Activated T-cell treated with anti-CD3 and anti-CD28 coated beads, Interleukin-2, amount 50 U/mL, for 48 hours (primary cell): ENCODE measurements around the gene CDADC1.

Source experiments
- DNase-seq, 2 experiments: peaks; one replicate each; pipeline ENCODE4 v3.0.0-alpha.2; 2020

The CDADC1 gene

DNA sequence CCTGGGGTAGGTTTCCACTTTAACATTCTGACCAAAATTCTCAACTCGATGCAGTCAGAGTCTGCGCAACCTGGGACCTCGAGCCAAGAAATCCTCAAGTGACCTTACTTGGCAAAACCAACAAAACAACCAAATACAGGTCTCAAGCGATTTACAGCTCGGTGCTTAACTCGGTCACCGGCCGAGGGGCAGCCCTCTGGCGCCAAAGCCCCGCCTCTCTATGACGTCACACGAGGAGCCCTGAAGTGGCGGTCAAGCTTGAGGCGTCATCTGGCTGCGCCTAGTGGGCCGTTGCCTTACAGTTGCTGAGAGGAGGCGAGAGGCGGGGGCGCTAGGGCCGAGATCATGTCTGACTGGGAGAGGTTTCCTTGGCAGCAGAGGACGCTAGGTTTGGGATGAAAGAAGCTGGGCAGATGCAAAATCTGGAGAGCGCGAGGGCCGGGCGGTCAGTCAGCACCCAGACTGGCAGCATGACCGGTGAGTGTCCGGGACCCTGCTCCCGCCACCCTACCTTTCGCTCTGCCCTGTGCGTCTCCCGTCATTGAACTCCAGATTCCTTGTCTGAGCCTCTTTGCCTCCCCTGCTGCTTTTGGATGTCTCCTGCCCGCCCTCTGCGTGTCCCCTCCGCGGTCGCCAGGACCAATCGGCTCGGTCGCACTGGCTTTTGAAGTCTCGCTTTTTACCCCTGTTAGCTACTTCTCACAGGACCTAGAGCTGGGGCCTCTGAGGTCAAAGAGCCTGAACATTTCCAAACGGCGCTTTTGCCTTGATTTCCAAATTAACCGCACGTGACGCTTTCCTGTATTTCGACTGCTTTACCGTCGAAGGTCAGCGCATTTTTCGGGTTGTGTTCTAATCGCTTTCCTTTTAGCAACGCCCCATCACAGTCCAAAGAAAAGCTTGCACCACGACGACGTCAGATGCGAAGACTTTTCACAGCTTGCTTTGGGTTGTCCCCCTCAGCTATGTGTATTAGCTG, at the start of gene CDADC1:
TSS of gene CDADC1 (plus strand) at position 283 of the 979 bp plus-strand sequence. CDS start at position 396, 113 bp downstream.
- peak; percentile 97 for DNase-seq

DNA sequence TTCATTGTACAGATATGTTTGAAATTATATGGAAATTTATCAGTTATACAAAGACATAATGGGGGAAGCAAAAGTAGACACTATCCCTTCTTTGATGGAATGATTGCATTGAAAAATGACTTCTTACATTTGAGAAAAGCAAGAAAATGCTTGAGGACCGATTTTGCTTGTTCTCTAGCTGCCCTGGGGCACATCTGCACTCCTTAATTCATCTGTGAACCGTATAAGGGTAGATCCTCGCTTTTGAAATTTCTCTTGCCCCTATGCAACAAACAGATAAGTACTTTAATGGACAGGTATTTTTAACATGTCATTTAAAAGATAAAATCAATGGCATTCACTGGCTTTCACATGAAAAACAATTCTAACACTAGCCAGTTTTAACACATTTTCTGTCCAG, 41.1 kb upstream of the CDADC1 start:
- no peak for DNase-seq

DNA sequence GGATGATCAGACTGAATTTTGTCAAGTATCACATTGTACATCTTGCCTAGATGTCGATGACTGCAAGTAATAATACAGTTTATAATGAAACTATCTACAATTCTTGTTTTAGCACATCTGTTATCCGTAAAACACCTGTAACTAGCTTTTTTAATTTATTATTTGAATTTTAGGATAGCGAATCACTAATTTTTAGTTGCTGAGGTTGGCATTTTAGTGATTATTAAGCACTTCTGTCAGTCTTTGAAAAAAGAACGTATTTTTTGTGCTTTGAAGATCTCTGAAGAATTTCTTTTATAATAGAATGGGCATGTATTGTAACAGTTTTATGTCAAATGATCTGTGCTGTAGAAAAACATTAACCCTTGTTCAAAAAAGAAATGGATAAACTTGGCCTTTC, 39.1 kb upstream of the CDADC1 start:
- DNase-seq = no peak

DNA sequence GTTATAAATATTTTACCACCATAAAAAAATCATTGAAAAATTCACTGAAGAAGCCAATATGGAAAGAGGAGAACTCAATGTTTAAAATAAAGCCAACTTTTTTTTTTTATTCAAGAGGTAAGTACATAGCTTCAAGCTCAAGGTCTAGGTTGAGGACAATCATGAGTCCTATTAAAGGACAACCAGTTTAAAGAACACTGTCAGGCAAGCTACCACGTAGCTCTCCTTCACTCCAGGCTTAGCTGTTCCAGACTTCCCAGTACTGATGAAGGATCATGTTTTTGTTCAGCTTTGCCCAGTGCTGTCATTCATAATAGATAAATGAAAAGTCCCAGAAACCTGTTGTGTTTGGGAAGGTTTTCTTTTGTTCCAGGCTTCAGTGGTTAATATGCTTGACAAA, 37.6 kb upstream of the CDADC1 start:
- no peak for DNase-seq

DNA sequence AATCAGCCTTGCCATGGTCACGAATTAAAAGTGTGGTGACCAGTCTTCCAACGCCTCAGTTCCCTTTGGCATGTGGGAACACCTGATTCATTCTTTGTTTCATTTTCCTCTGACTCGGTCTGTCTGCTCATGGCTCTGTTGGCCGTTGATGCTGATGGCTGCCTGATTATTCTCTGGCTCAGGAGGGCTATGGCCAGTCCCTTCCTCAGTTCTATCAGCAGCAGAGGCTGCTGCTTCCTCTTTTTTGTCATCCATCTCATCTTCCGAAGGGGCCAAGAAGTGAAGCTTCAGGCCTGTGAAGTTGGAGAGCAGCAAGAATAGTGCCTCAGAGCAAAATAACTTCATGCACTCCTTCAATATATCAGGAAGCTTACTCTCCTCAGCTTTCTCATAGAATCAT, 37.1 kb upstream of the CDADC1 start:
- no peak for DNase-seq

DNA sequence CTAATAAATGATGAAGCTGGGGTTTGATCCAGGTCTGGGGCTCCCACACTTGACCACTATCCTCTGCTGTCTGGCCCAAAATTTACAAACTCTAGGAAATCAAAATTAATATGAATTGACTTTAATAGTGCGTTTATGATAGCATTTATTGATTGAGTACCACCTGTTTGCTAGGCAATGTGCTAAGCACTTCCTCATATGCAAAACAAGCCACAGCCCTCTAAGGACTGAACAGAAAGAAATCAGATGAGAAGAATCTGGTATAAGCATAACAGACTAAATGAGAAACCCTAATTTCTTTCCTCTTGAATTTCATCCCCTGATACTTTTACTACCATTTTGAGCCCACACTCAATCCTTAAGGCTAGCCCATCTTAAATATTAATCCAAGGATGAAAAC, 34.2 kb upstream of the CDADC1 start:
- no peak for DNase-seq

DNA sequence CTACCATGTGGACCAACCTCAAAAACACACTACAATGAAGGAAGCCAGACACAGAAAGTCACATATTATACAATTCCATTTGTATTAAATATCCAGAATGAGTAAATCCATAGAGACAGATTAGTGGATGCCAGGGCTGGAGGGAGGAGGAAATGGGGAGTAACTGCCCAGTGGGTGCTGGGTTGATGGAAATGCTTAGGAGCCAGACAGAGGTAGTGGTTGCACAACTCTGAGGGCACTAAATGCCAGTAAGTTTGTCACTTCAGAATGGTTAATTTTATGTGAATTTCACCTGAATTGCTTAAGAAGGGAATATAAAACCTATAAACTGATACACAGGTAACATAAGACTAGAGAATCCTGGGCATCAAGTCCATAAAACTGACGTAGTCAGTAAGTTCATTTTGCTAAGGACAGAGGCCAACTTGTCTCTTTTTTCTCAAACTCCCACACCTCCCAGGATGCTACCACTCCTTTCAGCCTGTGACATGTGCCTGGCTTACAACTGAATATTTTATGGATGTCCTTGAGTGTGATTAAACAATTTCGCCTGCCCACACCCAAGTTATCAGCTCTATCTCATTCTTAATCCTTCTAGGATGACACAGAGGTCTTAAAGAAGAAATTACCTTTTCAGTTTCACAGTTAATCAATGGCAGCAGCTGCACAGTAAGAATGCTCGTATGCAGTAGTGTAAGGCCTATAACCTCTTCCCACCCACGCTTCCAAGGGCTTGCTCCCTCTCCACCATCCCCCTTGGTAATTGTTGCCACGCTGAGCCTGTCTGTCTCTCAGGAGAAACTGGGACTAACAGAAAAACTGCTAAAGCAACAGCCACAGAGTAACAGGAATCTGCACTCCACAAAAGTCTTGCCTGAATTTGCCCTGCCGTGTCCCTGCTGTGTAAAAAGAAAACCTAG, 33.5 kb upstream of the CDADC1 start:
- no peak for DNase-seq

DNA sequence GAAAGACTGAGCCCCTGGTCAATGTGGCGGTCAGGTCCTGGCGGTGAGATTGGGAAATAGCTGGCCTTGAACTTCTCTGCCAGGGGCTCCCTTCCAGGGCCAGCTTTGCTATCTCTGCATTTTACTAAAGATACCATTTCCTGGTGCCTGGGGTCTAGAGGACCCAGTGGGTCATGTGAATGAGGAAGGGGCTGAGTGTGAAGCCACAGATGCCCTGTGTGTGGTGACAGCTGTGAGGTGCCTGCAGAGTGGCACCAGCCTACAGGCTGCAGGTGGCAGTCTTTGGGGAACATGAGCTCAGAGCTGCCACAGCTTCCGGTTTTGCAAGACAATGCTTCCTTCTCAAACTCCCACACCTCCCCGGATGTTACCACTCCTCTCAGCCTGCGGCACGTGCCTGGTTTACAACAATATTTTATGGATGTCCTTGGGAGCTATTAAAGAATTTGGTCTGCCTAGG, 32.8 kb upstream of the CDADC1 start:
- DNase-seq = peak; percentile 41 to 48

DNA sequence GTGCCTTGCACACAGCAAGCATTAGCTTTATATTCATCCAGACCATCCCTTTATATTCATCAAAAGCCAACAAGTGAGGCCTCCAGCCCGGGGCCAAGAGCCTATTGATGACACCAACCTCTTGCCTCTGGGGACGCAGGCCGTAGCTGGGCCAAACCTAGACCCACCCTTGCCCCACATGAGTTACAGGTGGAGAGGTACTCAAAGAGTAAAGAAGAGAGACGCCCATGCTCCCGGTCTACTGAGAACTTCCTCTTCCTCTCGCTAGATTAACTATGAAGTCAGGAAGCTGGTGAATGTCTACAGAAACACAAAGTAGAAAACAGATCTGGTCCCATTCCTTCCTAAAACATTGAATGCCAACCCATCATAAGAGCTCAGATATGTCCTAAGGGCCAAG, 31.4 kb upstream of the CDADC1 start:
- no peak for DNase-seq

DNA sequence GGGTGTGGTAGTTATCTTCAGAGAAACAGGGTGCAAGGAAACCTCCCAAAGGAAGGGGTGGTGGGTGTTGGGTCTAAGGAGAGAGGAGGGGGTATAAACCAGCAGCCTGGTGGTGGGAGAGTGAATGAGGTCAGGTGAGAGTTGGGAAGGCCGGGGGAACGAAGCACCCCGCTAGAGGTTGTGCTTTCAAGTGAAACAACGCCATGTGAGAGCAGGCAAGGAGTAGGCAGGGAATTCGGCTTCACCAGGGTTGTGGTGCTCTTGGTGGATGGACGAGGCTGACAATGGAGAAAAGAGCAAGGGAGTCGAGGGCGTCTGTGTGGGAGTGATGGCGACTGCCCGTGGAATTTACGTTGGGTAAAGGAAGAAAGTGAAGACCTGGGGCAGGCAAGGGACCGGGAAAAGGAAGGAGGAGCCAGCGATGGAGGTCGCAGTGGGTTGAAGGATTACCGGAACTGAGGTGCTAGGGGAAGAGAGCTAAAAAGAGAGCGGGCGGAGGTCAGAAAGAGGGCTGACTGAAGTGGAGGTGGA, 29.7 kb upstream of the CDADC1 start:
- DNase-seq = no peak

DNA sequence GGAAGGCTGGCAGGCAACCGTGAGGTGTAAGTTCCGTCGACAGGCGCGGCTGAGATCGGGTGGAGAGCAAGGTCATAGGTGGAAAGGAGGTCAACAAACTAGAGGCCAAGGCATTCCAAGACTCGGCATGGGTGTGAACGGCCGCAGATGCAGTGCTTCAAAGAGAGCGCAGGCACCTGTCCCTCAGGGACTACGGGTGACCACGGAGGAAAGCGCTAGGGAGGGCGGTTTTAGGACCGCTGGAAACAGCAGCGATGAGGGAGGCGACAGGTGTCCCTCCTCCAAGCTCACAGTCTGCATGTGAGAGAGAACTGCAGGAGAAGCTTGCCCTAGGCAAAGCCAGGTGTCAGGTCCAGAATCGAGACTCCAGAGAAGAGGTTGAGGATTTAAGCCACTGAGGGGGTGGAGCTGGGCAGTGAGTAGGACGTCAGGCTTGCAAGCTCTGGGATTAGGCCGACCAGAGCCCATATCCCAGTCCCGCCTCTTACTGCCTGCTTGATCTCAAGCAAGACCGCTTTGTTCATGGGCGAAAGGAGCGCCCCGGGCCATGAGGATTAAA, 29.2 kb upstream of the CDADC1 start:
- DNase-seq = no peak

DNA sequence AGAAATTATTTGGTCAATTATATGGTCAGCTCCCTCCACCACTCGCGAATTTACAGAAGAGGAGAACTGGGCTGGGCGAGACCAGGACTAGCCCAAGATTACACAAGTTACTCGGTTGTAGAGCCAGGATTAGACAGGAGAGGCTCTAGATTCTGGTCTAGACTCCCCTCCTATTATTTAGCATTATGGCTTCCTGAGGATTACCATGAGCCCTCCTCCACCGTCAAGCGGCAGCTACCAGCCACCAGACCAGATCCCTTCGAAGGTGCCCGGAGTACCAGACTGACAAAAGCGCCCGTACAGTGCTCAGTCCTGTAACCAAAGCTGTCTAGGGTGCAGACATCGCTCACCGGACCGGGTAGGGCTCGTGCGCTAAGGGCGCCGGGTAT, 28.1 kb upstream of the CDADC1 start:
- no peak for DNase-seq

DNA sequence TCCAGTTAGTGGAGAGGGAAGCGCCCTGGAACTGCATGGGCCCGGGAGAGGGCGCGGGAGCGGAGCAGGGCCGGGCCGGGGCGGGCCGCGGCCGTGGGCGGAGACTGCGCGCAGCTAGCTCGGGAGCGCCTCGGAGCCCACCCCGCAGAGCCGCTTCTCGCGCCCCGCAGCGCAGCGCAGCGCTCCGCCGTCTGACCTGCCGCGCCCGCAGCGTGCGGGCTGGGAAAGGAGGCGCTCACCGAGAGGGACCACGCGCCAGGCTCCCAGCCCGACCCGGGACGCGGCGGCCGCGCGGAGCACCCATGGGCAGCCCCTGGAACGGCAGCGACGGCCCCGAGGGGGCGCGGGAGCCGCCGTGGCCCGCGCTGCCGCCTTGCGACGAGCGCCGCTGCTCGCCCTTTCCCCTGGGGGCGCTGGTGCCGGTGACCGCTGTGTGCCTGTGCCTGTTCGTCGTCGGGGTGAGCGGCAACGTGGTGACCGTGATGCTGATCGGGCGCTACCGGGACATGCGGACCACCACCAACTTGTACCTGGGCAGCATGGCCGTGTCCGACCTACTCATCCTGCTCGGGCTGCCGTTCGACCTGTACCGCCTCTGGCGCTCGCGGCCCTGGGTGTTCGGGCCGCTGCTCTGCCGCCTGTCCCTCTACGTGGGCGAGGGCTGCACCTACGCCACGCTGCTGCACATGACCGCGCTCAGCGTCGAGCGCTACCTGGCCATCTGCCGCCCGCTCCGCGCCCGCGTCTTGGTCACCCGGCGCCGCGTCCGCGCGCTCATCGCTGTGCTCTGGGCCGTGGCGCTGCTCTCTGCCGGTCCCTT, 27.5 kb upstream of the CDADC1 start, which contains the start of gene MLNR:
TSS of gene MLNR (plus strand) at position 303 of the 820 bp plus-strand sequence. CDS start at position 303, 0 bp downstream.
- peak; percentile 59 to 68 for DNase-seq

DNA sequence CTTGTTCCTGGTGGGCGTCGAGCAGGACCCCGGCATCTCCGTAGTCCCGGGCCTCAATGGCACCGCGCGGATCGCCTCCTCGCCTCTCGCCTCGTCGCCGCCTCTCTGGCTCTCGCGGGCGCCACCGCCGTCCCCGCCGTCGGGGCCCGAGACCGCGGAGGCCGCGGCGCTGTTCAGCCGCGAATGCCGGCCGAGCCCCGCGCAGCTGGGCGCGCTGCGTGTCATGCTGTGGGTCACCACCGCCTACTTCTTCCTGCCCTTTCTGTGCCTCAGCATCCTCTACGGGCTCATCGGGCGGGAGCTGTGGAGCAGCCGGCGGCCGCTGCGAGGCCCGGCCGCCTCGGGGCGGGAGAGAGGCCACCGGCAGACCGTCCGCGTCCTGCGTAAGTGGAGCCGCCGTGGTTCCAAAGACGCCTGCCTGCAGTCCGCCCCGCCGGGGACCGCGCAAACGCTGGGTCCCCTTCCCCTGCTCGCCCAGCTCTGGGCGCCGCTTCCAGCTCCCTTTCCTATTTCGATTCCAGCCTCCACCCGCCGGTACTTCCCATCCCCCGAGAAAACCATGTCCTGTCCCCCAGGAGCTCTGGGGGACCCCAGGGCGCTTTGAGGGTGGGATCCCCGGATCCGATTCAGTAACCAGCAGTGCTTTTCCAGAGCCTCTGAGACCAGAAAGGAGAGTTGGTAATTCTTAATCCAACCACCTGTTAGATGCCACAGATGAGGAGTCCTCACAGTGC, 26.7 kb upstream of the CDADC1 start:
- peak; percentile 33 to 50 for DNase-seq

DNA sequence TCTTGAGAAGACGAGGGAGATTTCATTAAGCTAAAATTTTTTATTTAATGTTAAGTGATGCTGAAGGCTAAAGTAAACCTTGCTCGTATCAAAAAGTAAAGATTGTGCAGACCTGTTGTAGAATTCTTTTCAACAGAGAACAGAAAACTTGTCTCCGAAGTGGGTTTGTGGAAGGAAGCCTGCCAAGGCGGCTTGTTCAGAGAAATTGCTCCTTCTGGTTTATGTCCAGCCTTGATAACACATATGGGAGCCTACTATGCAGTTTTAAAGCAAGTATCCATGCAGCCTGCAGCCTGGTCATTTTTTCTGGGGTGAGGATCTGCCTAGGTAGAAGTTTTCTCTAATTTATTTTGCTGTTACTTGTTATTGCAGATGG, 26.1 kb upstream of the CDADC1 start:
- no peak for DNase-seq

DNA sequence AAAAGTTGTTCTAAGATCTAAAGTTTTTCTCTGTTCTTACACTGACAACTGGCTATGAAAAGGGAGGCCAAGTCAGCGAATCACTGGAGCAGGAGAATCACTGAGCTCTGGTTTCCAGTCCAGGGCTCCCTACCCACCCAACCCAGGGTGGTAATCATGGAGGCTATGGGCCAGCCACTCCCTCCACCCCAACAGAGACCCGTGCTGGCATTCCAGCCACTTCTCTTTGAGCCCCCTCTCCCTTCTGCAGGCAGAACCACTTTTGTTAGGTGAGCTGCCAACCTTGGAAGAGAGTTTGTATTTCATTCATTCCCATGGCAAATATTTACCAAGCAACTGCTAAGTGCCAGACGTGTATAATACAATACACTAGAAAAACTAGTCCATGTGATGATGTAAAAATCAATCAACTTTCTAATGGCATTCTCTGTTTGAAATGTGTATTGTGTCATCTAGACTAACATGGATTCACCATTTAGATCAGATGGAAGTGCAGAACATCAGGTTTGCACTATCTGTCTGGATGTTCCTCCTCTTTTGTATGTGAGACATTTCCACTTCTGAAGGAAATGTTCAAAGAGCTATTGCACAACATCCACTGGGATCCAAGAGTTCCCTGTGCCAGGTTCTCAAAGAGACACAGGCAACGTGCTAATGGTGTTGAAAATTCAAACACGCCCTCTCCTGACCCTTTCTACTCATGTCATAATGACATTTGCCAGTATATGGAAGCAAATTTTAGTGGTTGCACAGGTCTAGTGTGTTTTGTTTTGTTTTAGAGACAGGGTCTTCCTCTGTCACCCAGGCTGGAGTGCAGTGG, 22.3 kb upstream of the CDADC1 start:
- DNase-seq = no peak

DNA sequence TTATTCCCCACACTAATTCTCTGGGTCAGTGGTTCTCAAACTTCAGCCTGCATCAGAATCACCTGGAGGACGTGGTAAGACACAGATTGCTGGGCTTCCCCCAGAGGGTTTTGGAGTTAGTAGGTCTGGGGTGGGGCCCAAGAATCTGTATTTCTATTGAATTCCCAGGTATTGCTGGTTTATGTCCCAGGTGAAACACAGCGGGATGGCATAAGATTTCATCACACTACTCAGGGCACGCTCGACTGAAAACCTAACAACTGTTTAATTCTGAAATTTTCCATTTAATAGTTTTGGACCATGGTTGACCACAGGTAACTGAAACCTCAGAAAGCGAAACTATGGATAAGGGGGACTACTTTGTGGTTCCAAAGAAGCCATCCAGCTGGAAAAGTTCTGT, 21.1 kb upstream of the CDADC1 start:
- no peak for DNase-seq

DNA sequence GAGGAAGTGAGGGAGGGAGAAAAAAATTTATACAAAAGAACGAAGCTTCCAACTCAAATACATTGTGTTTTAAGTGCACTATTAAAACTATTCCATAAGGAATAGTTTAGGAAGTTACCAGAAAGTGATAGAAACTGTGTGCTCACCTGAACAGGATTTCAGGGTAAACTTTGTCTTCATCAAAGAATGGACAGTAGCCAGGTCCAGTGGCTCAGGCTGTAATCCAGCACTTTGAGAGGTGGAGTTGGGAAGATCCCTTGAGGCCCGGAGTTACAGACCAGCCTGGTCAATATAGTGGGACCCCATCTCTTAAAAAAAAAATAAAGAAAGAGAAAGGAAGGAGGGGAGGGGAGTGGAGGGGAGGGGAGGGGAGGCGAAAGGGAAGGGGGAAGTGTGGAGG, 13.0 kb upstream of the CDADC1 start:
- DNase-seq = no peak

DNA sequence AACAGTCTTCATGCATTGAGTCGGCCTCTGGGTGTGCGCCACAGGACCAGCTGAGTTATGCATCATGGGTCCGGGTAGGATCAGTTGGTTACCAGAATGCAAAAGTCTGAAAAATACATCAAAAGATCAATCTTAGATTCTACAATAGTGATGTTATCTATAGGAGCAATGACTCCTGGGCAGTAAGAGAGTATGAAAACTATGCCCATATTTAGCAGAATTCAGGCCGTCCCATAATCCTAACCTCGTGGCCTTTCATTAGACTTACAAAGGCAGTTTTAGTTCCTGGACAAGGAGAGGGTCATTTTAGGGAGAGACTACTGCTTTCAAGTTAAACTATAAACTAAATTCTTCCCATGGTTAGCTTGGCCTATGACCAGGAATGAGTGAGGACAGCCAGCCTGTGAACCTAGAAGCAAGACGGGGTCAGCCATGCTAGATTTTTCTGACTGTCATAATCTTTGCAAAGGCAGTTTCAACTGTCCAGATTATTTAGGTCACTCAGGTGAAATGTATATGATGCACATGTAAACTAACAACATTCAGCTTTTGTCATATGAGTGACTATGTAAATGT, 11.8 kb upstream of the CDADC1 start:
- no peak for DNase-seq

DNA sequence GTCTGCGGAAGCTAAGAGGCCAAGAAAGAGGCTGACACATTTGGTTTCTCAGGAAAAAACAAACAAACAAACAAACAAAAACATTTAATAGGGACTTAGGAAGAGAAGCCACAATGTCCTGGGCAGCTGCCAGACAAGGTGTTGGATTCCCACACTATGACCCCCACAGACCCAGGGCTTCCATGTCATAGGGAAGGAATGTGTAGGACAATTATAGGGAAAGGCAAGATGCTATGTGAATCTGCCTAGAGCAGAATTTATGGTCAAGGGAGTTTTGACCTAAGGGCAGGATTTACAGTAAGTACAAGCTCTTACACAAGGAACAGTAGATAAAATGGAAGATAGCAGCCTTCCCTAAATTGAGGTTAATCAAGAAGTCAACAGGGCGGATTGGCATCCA, 9.1 kb upstream of the CDADC1 start:
- DNase-seq = no peak
